LNCAP (cell line): ENCODE results near the gene NEURL1B.

Experiments used
- CTCF ChIP-seq: fragments of 450-650 bp; IDR thresholded peaks from 2 replicates; pipeline ENCODE4 v1.5.1; 2017; ENCODE audit warnings: mild to moderate bottlenecking

Gene NEURL1B

GRCh38 chr5:172595596-172596455 is 45.2 kb upstream of the NEURL1B start:
- TF ChIP-seq CTCF: no peak

GRCh38 chr5:172596638-172597231 is 44.3 kb upstream of the NEURL1B start:
- no peak for TF ChIP-seq CTCF

GRCh38 chr5:172597755-172598155 is 43.3 kb upstream of the NEURL1B start:
- TF ChIP-seq CTCF: no peak

GRCh38 chr5:172598251-172599203 is 42.5 kb upstream of the NEURL1B start:
- TF ChIP-seq CTCF: no peak

- TF ChIP-seq CTCF: no peak
Measured at GRCh38 chr5:172599204-172599567, 41.9 kb upstream of the NEURL1B start.

GRCh38 chr5:172600571-172600970 is 40.5 kb upstream of the NEURL1B start:
- no peak for TF ChIP-seq CTCF

GRCh38 chr5:172602783-172603231 is 38.3 kb upstream of the NEURL1B start:
- no peak for TF ChIP-seq CTCF
